ENCODE results near the gene DAAM1. TPM values are rescaled to one million over a fixed set of nuclear protein-coding genes. Genes with fewer than 3 reads are reported as not detected.

DAAM1 gene
- total RNA-seq, 6 experiments from 2014 or later = 7.5 to 12.2 (median 8.6) TPM

- no peak for TF ChIP-seq CTCF (IDR thresholded peaks at IDR 0.05)
- Mint-ChIP-seq H3K27ac (no peak overlapping the region), H3K4me1 (ENCODE audit: low read depth) (0 out of 2 replicates have a peak, but pooled peaks cover 7% of the 10 kb centered on the region), H3K9me3 (no peaks in the 10 kb centered on the region), H3K27me3 (ENCODE audit: insufficient read depth) (no peaks in the 10 kb centered on the region; the same call in 1 of the 2 replicates), H3K36me3 (ENCODE audit: low read depth) (no peaks in the 10 kb centered on the region), H3K4me3 (no peak overlapping the region)
- DNase-seq = no peak
Observed at GRCh38 chr14:59215322-59215721, 26.9 kb downstream of the DAAM1 start.

- no peak for TF ChIP-seq CTCF (IDR thresholded peaks at IDR 0.05)
- Mint-ChIP-seq H3K9me3 (no peaks in the 10 kb centered on the region), H3K36me3 (ENCODE audit: low read depth) (no peaks in the 10 kb centered on the region), H3K27me3 (ENCODE audit: insufficient read depth) (no peaks in the 10 kb centered on the region; the same call in 1 of the 2 replicates), H3K27ac (no peak overlapping the region), H3K4me3 (no peak overlapping the region), H3K4me1 (ENCODE audit: low read depth) (0 out of 2 replicates have a peak, but pooled peaks cover 7% of the 10 kb centered on the region)
- DNase-seq = no peak
Observed at GRCh38 chr14:59215757-59216156, 27.3 kb downstream of the DAAM1 start.

GRCh38 chr14:59217011-59217410 is 28.5 kb downstream of the DAAM1 start:
- no peak for DNase-seq
- H3K4me3 Mint-ChIP-seq = no peak overlapping the region
- H3K4me1 Mint-ChIP-seq (ENCODE audit: low read depth) = peaks cover 14% of the 10 kb centered on the region
- no peaks in the 10 kb centered on the region for H3K36me3 Mint-ChIP-seq (ENCODE audit: low read depth)
- no peak for TF ChIP-seq CTCF (IDR thresholded peaks at IDR 0.05)
- no peaks in the 10 kb centered on the region; the same call in 1 of the 2 replicates for H3K27me3 Mint-ChIP-seq (ENCODE audit: insufficient read depth)
- H3K27ac Mint-ChIP-seq = no peak overlapping the region
- no peaks in the 10 kb centered on the region for H3K9me3 Mint-ChIP-seq

- no peak for TF ChIP-seq CTCF (IDR thresholded peaks at IDR 0.05)
- no peak for DNase-seq
- no peaks in the 10 kb centered on the region for H3K9me3 Mint-ChIP-seq
- no peak overlapping the region for H3K27ac Mint-ChIP-seq
- no peaks in the 10 kb centered on the region for H3K36me3 Mint-ChIP-seq (ENCODE audit: low read depth)
- peaks cover 14% of the 10 kb centered on the region for H3K4me1 Mint-ChIP-seq (ENCODE audit: low read depth)
- peaks cover 1% of the 10 kb centered on the region for H3K27me3 Mint-ChIP-seq (ENCODE audit: insufficient read depth)
- no peak overlapping the region for H3K4me3 Mint-ChIP-seq
Observed at GRCh38 chr14:59221568-59221967, 33.1 kb downstream of the DAAM1 start.

- H3K9me3 Mint-ChIP-seq = no peaks in the 10 kb centered on the region
- H3K4me3 Mint-ChIP-seq = no peak overlapping the region
- H3K36me3 Mint-ChIP-seq (ENCODE audit: low read depth) = no peaks in the 10 kb centered on the region
- DNase-seq = no peak
- H3K27me3 Mint-ChIP-seq (ENCODE audit: insufficient read depth) = peaks cover 1% of the 10 kb centered on the region
- peaks cover 26% of the 10 kb centered on the region for H3K4me1 Mint-ChIP-seq (ENCODE audit: low read depth)
- no peak for TF ChIP-seq CTCF (IDR thresholded peaks at IDR 0.05)
- H3K27ac Mint-ChIP-seq = no peak overlapping the region
Observed at GRCh38 chr14:59224341-59224740, 35.9 kb downstream of the DAAM1 start.

- H3K9me3 Mint-ChIP-seq = no peaks in the 10 kb centered on the region
Observed at GRCh38 chr14:59225281-59225680, 36.8 kb downstream of the DAAM1 start.

More at GRCh38 chr14:59225281-59225680, 36.8 kb downstream of the DAAM1 start:
- no peak for TF ChIP-seq CTCF (IDR thresholded peaks at IDR 0.05)
- peaks cover 1% of the 10 kb centered on the region for H3K27me3 Mint-ChIP-seq (ENCODE audit: insufficient read depth)
- H3K4me1 Mint-ChIP-seq (ENCODE audit: low read depth) = peaks cover 26% of the 10 kb centered on the region
- H3K36me3 Mint-ChIP-seq (ENCODE audit: low read depth) = no peaks in the 10 kb centered on the region
- H3K4me3 Mint-ChIP-seq = no peak overlapping the region
- H3K27ac Mint-ChIP-seq = no peak overlapping the region
- no peak for DNase-seq
